IMR-90 (cell line): ENCODE measurements around the gene ROBO3. TPM values are rescaled to one million over a fixed set of nuclear protein-coding genes. Genes with fewer than 3 reads are reported as not detected.

Source experiments
- ATAC-seq: fragments of 200-7000 bp; cut with Tn5 transposase; 2 replicates; pipeline ENCODE4 v1.9.1; 2020; ENCODE audit warnings: low read depth, mild to moderate bottlenecking, moderate library complexity
- BruUV-seq: library from RNA; stranded (reverse); fragments of 400-500 nt; replicated peaks from 2 replicates; lab custom pipeline; 2021; lab: Mats Ljungman, UMichigan
- CTCF ChIA-PET: fragments of 300-600 bp; formaldehyde crosslinking; extraction: SDS; loops from one replicate; lab custom pipeline; 2021; ENCODE audit warnings: antibody characterized with exemption; lab: Yijun Ruan, JAX
- POLR2A ChIA-PET: fragments of 300-600 bp; sonication (Branson Sonifier 250); formaldehyde crosslinking; loops from one replicate; lab custom pipeline; 2022; ENCODE audit warnings: antibody characterized with exemption; ENCODE audit not compliant: unreplicated experiment; lab: Charles Lee
- DNase-seq: peaks from one replicate; pipeline ENCODE4 v3.0.0; 2013
- H2AFZ ChIP-seq: replicated peaks from 2 replicates; pipeline ENCODE3; 2013; ENCODE audit warnings: low read length, mild to moderate bottlenecking; ENCODE audit not compliant: poor library complexity
- H2AK5ac ChIP-seq: 2 replicates; pipeline ENCODE4 v1.6.1; 2013; ENCODE audit warnings: low read depth, low read length, inconsistent platforms
- H2AK9ac ChIP-seq: replicated peaks from 2 replicates; pipeline ENCODE3; 2013; ENCODE audit warnings: mild to moderate bottlenecking, low read depth, low read length, moderate library complexity; ENCODE audit not compliant: poor library complexity
- H2BK120ac ChIP-seq: 2 replicates; pipeline ENCODE4 v1.6.1; 2013; ENCODE audit warnings: low read depth, low read length, inconsistent platforms
- H2BK15ac ChIP-seq: 3 replicates; pipeline ENCODE4 v1.6.1; 2013; ENCODE audit warnings: low read depth, low read length, inconsistent platforms
- H2BK20ac ChIP-seq: 2 replicates; pipeline ENCODE4 v1.6.1; 2013; ENCODE audit warnings: low read depth, mild to moderate bottlenecking, inconsistent platforms, low read length, moderate library complexity
- H2BK5ac ChIP-seq: 2 replicates; pipeline ENCODE4 v1.6.1; 2013; ENCODE audit warnings: mild to moderate bottlenecking, low read depth, low read length, inconsistent platforms; ENCODE audit not compliant: poor library complexity, severe bottlenecking
- H3K14ac ChIP-seq: replicated peaks from 2 replicates; pipeline ENCODE4 v1.6.1; 2013; ENCODE audit warnings: low read depth, low read length, inconsistent platforms
- H3K18ac ChIP-seq: 2 replicates; pipeline ENCODE4 v1.6.1; 2013; ENCODE audit warnings: low read depth, low read length, control low read depth
- H3K23ac ChIP-seq: 2 replicates; pipeline ENCODE4 v1.6.1; 2013; ENCODE audit warnings: low read depth, low read length, inconsistent platforms
- H3K27ac ChIP-seq: 2 replicates; pipeline ENCODE4 v1.5.1; 2013; ENCODE audit warnings: mild to moderate bottlenecking, control low read depth, low read length; ENCODE audit not compliant: insufficient read depth
- H3K27me3 ChIP-seq: 2 replicates; pipeline ENCODE4 v1.6.1; 2013; ENCODE audit warnings: low read length; ENCODE audit not compliant: control insufficient read depth, insufficient read depth
- H3K36me3 ChIP-seq: 2 replicates; pipeline ENCODE4 v1.6.1; 2013; ENCODE audit warnings: low read length, mixed read lengths; ENCODE audit not compliant: control insufficient read depth, insufficient read depth
- H3K4ac ChIP-seq: 2 replicates; pipeline ENCODE4 v1.6.1; 2013; ENCODE audit warnings: low read depth, low read length, inconsistent platforms
- H3K4me1 ChIP-seq: 2 replicates; pipeline ENCODE4 v1.6.1; 2013; ENCODE audit warnings: low read length, mixed read lengths; ENCODE audit not compliant: control insufficient read depth, insufficient read depth
- H3K4me2 ChIP-seq: 2 replicates; pipeline ENCODE4 v1.6.1; 2013; ENCODE audit warnings: low read depth, mild to moderate bottlenecking, control low read depth, low read length, moderate library complexity
- H3K4me3 ChIP-seq: 2 replicates; pipeline ENCODE4 v1.5.1; 2013; ENCODE audit warnings: low read depth, mild to moderate bottlenecking, control low read depth, low read length, moderate library complexity; ENCODE audit not compliant: insufficient read depth
- H3K56ac ChIP-seq: 2 replicates; pipeline ENCODE4 v1.6.1; 2013; ENCODE audit warnings: low read length, inconsistent platforms; ENCODE audit not compliant: insufficient read depth; ENCODE audit errors: extremely low read depth
- H3K79me1 ChIP-seq, 2 experiments: 2 replicates each; pipeline ENCODE4 v1.6.1; 2013; ENCODE audit warnings: low read length in 2 of 2, inconsistent platforms in 1 of 2, low read depth in 1 of 2
- H3K9ac ChIP-seq: 2 replicates; pipeline ENCODE4 v1.6.1; 2013; ENCODE audit warnings: low read depth, low read length, control low read depth
- H3K9me1 ChIP-seq: 2 replicates; pipeline ENCODE4 v1.6.1; 2013; ENCODE audit warnings: low read length, inconsistent platforms; ENCODE audit not compliant: insufficient read depth
- H3K9me3 ChIP-seq: 2 replicates; pipeline ENCODE4 v1.6.1; 2013; ENCODE audit warnings: low read length; ENCODE audit not compliant: control insufficient read depth, insufficient read depth
- H4K20me1 ChIP-seq: 2 replicates; pipeline ENCODE4 v1.6.1; 2013; ENCODE audit warnings: low read length, inconsistent platforms; ENCODE audit not compliant: insufficient read depth
- H4K5ac ChIP-seq: 2 replicates; pipeline ENCODE4 v1.6.1; 2013; ENCODE audit warnings: mild to moderate bottlenecking, low read depth, low read length, control low read depth
- H4K8ac ChIP-seq, 2 experiments: 2 replicates each; pipeline ENCODE4 v1.6.1; 2013; ENCODE audit warnings: low read depth in 2 of 2, low read length in 2 of 2, control low read depth in 1 of 2, inconsistent platforms in 1 of 2
- H4K91ac ChIP-seq: 2 replicates; pipeline ENCODE4 v1.6.1; 2013; ENCODE audit warnings: low read depth, low read length, inconsistent platforms; ENCODE audit not compliant: insufficient read depth
- CEBPB ChIP-seq: IDR thresholded peaks from 2 replicates; pipeline ENCODE4 v1.6.1; 2012; ENCODE audit warnings: low read depth, low read length, improper control_type of control experiment
- CTCF ChIP-seq: conservative IDR thresholded peaks from 2 replicates; pipeline ENCODE4 v1.5.1; 2012; ENCODE audit warnings: mild to moderate bottlenecking, low read depth, low read length, improper control_type of control experiment
- FOS ChIP-seq: fragments of 150-350 bp; IDR thresholded peaks from 2 replicates; pipeline ENCODE4 v1.6.1; 2016; ENCODE audit warnings: low read depth, low read length
- RCOR1 ChIP-seq: IDR thresholded peaks from 2 replicates; pipeline ENCODE4 v1.6.1; 2012; ENCODE audit warnings: mild to moderate bottlenecking, low read length, improper control_type of control experiment; ENCODE audit not compliant: insufficient replicate concordance
- WGBS, 2 experiments: methylation state at CpG; one replicate each; pipeline versions ENCODE4 v1.1.5 to v1.1.7; 2013; ENCODE audit warnings: missing lambda C conversion rate in 2 of 2; ENCODE audit not compliant: insufficient read length in 1 of 2; ENCODE audit errors: extremely low coverage in 2 of 2; 5-methylcytosine and 5-hydroxymethylcytosine counted together
- dilution Hi-C: fragments of 300-500 bp; cut with HindIII; formaldehyde crosslinking; loops from one replicate; pipeline ENCODE4 v1.14.3; 2018; ENCODE audit warnings: low sequenced_read_pairs; ENCODE audit not compliant: unreplicated experiment
- in situ Hi-C: fragments of 300-500 bp; cut with MboI; formaldehyde crosslinking; loops from 3 replicates; pipeline ENCODE4 v1.14.3; 2019; ENCODE audit warnings: low sequenced_read_pairs, inconsistent platforms, mixed read lengths
- intact Hi-C: fragments of 100-400 bp; cut with micrococcal nuclease; formaldehyde crosslinking; loops from 2 replicates; pipeline ENCODE4 v1.10.0; 2022
- polyA plus RNA-seq, 3 experiments: library from polyadenylated mRNA; depleted of rRNA; stranded (reverse); fragments of >200 nt; gene quantifications; 2 replicates each; pipeline ENCODE4 v1.2.3, GENCODE V29; 2012; ENCODE audit warnings: low replicate concordance in 1 of 3
- total RNA-seq: library from RNA; depleted of rRNA; stranded (reverse); fragments of >200 nt; gene quantifications from 2 replicates; pipeline ENCODE4 v1.2.3, GENCODE V29; 2012

ROBO3 gene
- total and polyA plus RNA-seq, 2 of the 4 experiments (the other 2 are of a cell fraction): 12.0 to 54.1 TPM

GRCh38 chr11:124893781-124894401, 28.7 kb downstream of the ROBO3 start:
- H2BK20ac ChIP-seq: no peak overlapping the region
- H3K56ac ChIP-seq: no peak overlapping the region
- peaks cover 0 to 3% of the 10 kb centered on the region in 2 experiments; a peak in 1 of 4 replicates for H3K79me1 ChIP-seq
- H3K4me1 ChIP-seq: peaks cover 20% of the 10 kb centered on the region
- TF ChIP-seq CEBPB: no peak
- no peak for TF ChIP-seq RCOR1
- TF ChIP-seq CTCF: no peak
- TF ChIP-seq FOS: no peak
- intact Hi-C loops: no loop called here
- ATAC-seq: no peak
- 92% methylated on average over 8 of the region's 14 CpGs; no CpG with 5 or more reads in 1 of the 2 experiments for WGBS, 2 experiments
- in situ Hi-C loops: no loop called here
- H2AFZ ChIP-seq: no peak overlapping the region
- dilution Hi-C loops: no loop called here
- H4K5ac ChIP-seq: no peak overlapping the region
- no peak overlapping the region for H3K23ac ChIP-seq
- H3K27me3 ChIP-seq: no peaks in the 10 kb centered on the region
- H2BK5ac ChIP-seq: no peak overlapping the region
- H2BK120ac ChIP-seq: 0 out of 2 replicates have a peak overlapping the region, but pooled peaks have one; percentile 48
- H4K8ac ChIP-seq: no peak overlapping the region
- H3K14ac ChIP-seq: no peak overlapping the region
- DNase-seq: no peak
- no peak overlapping the region for H3K27ac ChIP-seq
- H2AK9ac ChIP-seq: no peak overlapping the region
- H3K9me3 ChIP-seq: no peaks in the 10 kb centered on the region
- no peaks in the 10 kb centered on the region for H4K20me1 ChIP-seq
- no peak overlapping the region for H3K4ac ChIP-seq
- H3K4me2 ChIP-seq: no peak overlapping the region
- H3K36me3 ChIP-seq: no peaks in the 10 kb centered on the region
- H3K9me1 ChIP-seq: peaks cover 22% of the 10 kb centered on the region
- no TSS peak for BruUV-seq
- no peak overlapping the region for H2BK15ac ChIP-seq
- CTCF ChIA-PET: no interaction called here
- H4K91ac ChIP-seq: no peak overlapping the region
- H3K18ac ChIP-seq: no peak overlapping the region
- POLR2A ChIA-PET: no interaction called here
- no peak overlapping the region for H3K9ac ChIP-seq
- H3K4me3 ChIP-seq: no peak overlapping the region
- H2AK5ac ChIP-seq: no peak overlapping the region
